ENCODE results near the gene POP4. TPM values are rescaled to one million over a fixed set of nuclear protein-coding genes. Genes with fewer than 3 reads are reported as not detected.
"Not testable (repeated sequence)": the region's sequence is repeated elsewhere in the genome, so short reads cannot be mapped to it uniquely, and the experiment has no call there.

Gene POP4, protein sequence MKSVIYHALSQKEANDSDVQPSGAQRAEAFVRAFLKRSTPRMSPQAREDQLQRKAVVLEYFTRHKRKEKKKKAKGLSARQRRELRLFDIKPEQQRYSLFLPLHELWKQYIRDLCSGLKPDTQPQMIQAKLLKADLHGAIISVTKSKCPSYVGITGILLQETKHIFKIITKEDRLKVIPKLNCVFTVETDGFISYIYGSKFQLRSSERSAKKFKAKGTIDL
- 10 to 100 TPM; 79.9 to 80.3 TPM for total RNA-seq

GRCh38 chr19:29605653-29606419 is at the start of gene POP4:
Gene POP4, plus strand, starts transcription at chr19:29606283. Its CDS starts 36 bp downstream, at chr19:29606319.
- POLR2A ChIA-PET, result interaction anchor here (0.6 to 3.9 kb wide), 40 partner anchors 9 to 1813 kb away, joined by 3 to 96 read pairs (median 6); partner anchors contain the start of genes C19orf12, CCNE1, PLEKHF1 and UQCRFS1
- Mint-ChIP-seq H3K9me3 (no peaks in the 10 kb centered on the region), H3K4me3 (peak within 1 kb of the TSS; percentile 100), H3K4me1 (peaks cover 20% of the 10 kb centered on the region), H3K36me3 (peaks cover 3% of the 10 kb centered on the region), H3K27ac (peak within 1 kb of the TSS; percentile 100), H3K27me3 (no peaks in the 10 kb centered on the region)
- peak; percentile 98 for DNase-seq
- ATAC-seq (ENCODE audit: low read depth), result peak; percentile 93

GRCh38 chr19:29559110-29559509 is 47.0 kb upstream of the POP4 start:
- H3K4me1 Mint-ChIP-seq; POLR2A ChIA-PET; H3K27ac Mint-ChIP-seq; ATAC-seq (ENCODE audit: low read depth); DNase-seq; H3K4me3 Mint-ChIP-seq; H3K36me3 Mint-ChIP-seq: not testable (repeated sequence)
- H3K27me3 Mint-ChIP-seq, result peaks cover 17% of the 10 kb centered on the region
- peaks cover 14% of the 10 kb centered on the region for H3K9me3 Mint-ChIP-seq

DNA sequence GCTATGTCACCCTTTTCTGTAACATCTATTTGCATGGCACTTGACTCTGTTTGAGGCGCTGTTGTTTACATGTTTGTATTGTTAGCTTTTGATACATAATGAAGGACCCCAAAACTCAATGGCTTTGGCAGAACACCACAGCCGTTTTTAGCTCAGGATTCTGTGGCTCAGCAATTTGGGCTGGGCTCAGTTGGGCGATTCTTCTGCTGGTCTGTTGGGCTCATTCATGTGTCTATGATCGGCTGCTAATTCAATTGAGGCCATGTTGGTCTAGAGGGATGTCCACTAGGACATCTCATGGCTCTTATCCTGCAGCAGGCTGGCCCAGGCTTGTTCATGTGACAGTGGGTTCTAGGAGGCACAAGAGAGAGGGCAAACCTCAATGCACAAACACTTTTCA is 46.3 kb upstream of the POP4 start:
- Mint-ChIP-seq H3K27me3 (peaks cover 18% of the 10 kb centered on the region), H3K9me3 (peaks cover 10% of the 10 kb centered on the region), H3K27ac (no peak overlapping the region), H3K4me3 (no peak overlapping the region), H3K36me3 (no peaks in the 10 kb centered on the region), H3K4me1 (no peaks in the 10 kb centered on the region)
- DNase-seq, result no peak
- POLR2A ChIA-PET, result no interaction called here
- ATAC-seq (ENCODE audit: low read depth), result no peak

DNA sequence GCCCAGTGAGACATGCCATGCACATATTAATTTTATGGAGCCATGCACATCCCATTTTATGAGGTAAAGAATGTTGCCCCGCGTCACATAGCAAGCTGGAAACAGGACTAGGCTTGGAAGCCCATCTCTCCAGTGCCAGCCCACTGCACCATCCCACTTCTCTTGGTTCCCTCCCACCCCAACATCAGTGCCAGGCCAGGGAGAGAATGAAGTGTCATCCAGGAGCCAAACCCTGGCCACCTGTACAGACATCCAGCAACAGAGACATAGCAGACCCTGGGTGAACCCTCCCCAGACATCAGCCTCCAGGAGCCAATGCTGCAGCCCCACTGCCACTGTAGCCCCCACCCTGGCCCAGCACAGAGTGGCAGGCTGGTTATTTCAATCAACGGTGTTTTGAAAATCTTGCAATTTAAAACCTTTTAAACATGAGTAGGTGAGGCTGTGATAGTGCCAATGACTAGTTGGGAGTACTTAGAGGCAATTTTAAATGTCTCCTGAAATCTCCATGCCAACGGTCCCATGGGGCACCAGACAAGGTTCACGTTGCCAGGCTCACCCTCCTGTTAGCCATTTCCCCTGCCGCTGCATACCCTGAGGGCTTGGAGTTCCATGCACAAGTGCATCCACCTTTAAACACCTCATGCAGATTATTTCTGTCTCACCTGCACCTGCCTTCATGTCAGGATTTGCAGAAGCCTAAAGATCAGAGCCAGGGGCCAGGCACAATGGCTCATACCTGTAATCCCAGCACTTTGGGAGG is 45.6 kb upstream of the POP4 start:
- H3K9me3 Mint-ChIP-seq, result peaks cover 8% of the 10 kb centered on the region
- H3K4me3 Mint-ChIP-seq, result no peak overlapping the region
- H3K27me3 Mint-ChIP-seq, result peaks cover 16% of the 10 kb centered on the region
- ATAC-seq (ENCODE audit: low read depth), result no peak
- no peaks in the 10 kb centered on the region for H3K36me3 Mint-ChIP-seq
- POLR2A ChIA-PET, result no interaction called here
- no peaks in the 10 kb centered on the region for H3K4me1 Mint-ChIP-seq
- H3K27ac Mint-ChIP-seq, result no peak overlapping the region
- DNase-seq, result no peak

DNA sequence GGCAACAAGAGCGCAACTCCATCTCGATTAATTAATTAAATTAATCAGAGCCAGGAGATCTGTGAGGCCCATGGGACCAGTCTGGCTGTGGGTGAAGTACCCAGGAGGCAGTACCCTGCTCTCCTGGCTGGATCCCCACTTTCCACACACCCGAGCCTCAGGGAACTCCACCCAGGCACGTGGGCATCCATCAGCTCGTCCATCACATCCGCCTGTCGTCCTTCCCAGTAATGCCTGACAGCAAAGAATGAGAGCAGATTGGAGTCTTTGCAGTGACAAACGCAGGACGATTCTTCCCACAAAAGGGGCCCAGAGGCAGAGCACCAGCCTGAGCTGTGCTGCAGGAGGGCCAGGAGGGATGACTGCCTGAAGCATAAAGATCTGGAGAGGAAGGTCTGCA is 44.5 kb upstream of the POP4 start:
- peaks cover 13% of the 10 kb centered on the region for H3K27me3 Mint-ChIP-seq
- DNase-seq (no peak), ATAC-seq (ENCODE audit: low read depth) (no peak)
- H3K36me3 Mint-ChIP-seq, result no peaks in the 10 kb centered on the region
- POLR2A ChIA-PET, result no interaction called here
- H3K4me1 Mint-ChIP-seq, result no peaks in the 10 kb centered on the region
- H3K27ac Mint-ChIP-seq, result no peak overlapping the region
- H3K9me3 Mint-ChIP-seq, result peaks cover 7% of the 10 kb centered on the region
- H3K4me3 Mint-ChIP-seq, result no peak overlapping the region

DNA sequence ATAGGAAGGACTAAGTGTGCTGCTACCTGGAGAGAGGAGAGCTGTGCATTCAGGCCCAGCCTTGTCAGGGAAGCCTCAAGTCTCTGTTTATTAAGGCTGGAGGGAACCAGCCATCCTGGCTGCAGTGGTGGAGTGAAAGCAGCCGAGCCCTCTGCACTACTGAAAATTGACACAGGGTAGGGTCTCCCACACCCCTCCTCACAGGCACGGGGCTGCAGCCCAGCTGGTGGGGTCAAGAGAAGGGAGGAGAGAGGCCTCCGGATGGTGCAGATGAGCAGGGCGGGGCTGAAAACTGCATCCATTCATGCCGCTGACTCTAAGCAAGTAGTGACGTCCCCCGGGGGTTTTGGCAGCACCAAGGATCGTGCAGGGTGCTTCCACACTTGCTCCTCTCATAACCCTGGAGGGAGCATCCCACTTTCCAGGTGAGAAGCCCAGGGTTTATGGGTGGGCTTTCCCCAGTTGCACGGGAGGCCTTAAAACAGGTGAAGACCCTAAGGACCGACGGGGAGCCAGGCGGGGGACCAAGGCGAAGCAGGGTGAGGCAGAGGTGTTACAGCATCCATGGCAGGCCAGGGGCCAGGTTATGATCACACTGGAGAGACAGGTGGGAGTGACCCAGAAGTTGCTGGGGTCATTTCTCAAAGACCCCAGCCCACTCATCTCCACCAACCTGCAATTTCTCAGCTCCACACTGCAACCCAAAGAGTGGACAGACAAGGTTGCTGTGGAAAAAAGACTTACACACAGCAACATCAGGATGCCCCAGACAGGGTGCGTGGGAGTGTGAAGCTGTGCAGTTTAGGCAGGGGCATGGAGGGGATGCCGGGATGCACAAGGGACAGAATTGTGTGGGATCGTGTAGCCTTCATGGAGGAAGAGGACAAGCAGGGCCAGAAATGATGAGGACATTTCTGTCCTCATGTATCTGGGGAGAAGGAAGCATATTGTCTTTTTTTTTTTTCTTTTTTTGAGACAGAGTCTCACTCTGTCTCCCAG is 43.5 kb upstream of the POP4 start:
- peaks cover 7% of the 10 kb centered on the region for H3K9me3 Mint-ChIP-seq
- peaks cover 13% of the 10 kb centered on the region for H3K27me3 Mint-ChIP-seq
- no peaks in the 10 kb centered on the region for H3K36me3 Mint-ChIP-seq
- H3K27ac Mint-ChIP-seq, result no peak overlapping the region
- no peak overlapping the region for H3K4me3 Mint-ChIP-seq
- no peaks in the 10 kb centered on the region for H3K4me1 Mint-ChIP-seq
- DNase-seq (no peak), ATAC-seq (ENCODE audit: low read depth) (no peak)
- POLR2A ChIA-PET, result no interaction called here

- Mint-ChIP-seq H3K4me1 (no peaks in the 10 kb centered on the region), H3K27me3 (peaks cover 18% of the 10 kb centered on the region), H3K4me3 (no peak overlapping the region), H3K27ac (no peak overlapping the region), H3K9me3 (peaks cover 4% of the 10 kb centered on the region), H3K36me3 (no peaks in the 10 kb centered on the region)
- no peak for DNase-seq
- POLR2A ChIA-PET, result no interaction called here
- ATAC-seq (ENCODE audit: low read depth), result no peak
Measured at GRCh38 chr19:29563486-29564101, 42.5 kb upstream of the POP4 start.

- Mint-ChIP-seq H3K9me3 (no peaks in the 10 kb centered on the region), H3K36me3 (no peaks in the 10 kb centered on the region), H3K4me1 (no peaks in the 10 kb centered on the region), H3K27me3 (peaks cover 21% of the 10 kb centered on the region), H3K4me3 (no peak overlapping the region), H3K27ac (no peak overlapping the region)
- ATAC-seq (ENCODE audit: low read depth), result no peak
- POLR2A ChIA-PET, result no interaction called here
- no peak for DNase-seq
Measured at GRCh38 chr19:29564574-29565005, 41.5 kb upstream of the POP4 start.

DNA sequence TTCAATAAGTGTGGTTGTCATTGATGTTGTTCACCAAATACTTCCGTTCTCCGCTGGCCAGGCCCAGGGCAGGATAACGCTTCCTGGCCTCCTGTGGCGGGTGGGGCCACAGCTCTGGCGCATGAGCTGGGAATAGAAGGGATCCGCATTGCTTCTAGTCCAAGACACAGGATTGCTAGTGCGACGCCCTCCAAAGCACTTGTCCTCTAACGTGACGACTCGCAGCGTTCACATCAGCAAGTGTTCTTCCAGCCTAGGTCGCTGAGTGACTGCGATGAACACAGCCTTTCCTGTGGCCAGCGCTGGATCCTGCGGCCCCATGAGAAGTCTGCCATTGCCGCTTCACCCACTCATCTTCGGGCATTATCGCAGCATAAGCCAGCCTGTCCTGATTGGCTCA is 40.9 kb upstream of the POP4 start:
- peaks cover 23% of the 10 kb centered on the region for H3K27me3 Mint-ChIP-seq
- H3K4me1 Mint-ChIP-seq, result no peaks in the 10 kb centered on the region
- no peak overlapping the region for H3K27ac Mint-ChIP-seq
- H3K4me3 Mint-ChIP-seq, result no peak overlapping the region
- DNase-seq (no peak), ATAC-seq (ENCODE audit: low read depth) (no peak)
- H3K9me3 Mint-ChIP-seq, result no peaks in the 10 kb centered on the region
- H3K36me3 Mint-ChIP-seq, result no peaks in the 10 kb centered on the region
- POLR2A ChIA-PET, result no interaction called here

DNA sequence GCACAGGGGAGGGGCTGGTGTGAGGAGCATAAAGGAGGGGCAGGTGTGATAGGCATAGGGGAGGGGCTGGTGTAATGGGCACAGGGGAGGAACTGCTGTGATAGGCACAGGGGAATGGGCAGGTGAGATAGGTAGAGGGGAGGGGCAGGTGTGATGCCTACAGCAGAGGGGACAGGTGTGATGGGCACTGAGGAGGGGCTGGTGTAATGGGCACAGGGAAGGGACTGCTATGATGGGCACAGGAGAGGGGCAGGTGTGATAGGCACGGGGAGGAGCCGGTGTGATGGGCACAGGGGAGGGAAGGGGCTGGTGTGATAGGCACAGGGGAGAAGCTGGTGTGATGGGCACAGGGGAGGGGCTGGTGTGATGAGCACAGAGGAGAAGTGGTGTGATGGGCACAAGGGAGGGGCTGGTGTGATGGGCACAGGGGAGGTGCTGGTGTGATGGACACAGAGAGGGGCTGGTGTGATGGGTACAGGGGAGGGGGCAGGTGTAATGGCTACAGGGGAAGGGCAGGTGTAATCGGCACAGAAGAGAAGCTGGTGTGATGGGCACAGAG is 39.5 kb upstream of the POP4 start:
- no peak for ATAC-seq (ENCODE audit: low read depth)
- H3K27ac Mint-ChIP-seq, result no peak overlapping the region
- POLR2A ChIA-PET, result no interaction called here
- H3K4me1 Mint-ChIP-seq, result no peaks in the 10 kb centered on the region
- DNase-seq, result no peak
- peaks cover 35% of the 10 kb centered on the region for H3K27me3 Mint-ChIP-seq
- H3K36me3 Mint-ChIP-seq, result no peaks in the 10 kb centered on the region
- no peak overlapping the region for H3K4me3 Mint-ChIP-seq
- H3K9me3 Mint-ChIP-seq, result no peaks in the 10 kb centered on the region

DNA sequence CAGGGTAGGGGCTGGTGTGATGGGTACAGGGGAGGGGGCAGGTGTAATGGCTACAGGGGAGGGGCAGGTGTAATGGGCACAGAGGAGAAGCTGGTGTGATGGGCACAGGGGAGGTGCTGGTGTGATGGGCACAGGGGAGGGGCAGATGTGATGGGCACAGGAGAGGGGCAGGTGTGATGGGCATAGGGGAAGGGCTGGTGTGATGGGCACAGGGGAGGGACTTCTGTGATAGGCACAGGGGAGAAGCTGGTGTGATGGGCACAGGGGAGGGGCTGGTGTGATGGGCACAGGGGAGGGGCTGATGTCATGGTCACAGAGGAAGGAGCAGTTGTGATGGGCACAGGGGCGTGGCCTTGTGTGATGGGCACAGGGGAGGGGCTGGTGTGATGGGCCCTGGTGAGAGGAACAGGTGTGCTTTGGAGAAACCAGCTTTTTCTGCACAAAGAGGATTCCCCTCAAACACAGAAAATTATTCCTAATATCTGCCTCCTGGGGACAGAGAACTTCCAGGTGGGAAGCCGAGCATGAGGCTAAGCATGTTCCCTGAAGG is 38.6 kb upstream of the POP4 start:
- no peak for DNase-seq
- POLR2A ChIA-PET, result no interaction called here
- H3K4me3 Mint-ChIP-seq, result no peak overlapping the region
- no peaks in the 10 kb centered on the region for H3K9me3 Mint-ChIP-seq
- no peak overlapping the region for H3K27ac Mint-ChIP-seq
- no peaks in the 10 kb centered on the region for H3K4me1 Mint-ChIP-seq
- H3K36me3 Mint-ChIP-seq, result no peaks in the 10 kb centered on the region
- ATAC-seq (ENCODE audit: low read depth), result no peak
- H3K27me3 Mint-ChIP-seq, result peaks cover 41% of the 10 kb centered on the region

Measured in activated naive CD8-positive, alpha-beta T cell treated with anti-CD3 and anti-CD28 coated beads, Interleukin-2, amount 10 ng/mL, durations not matched to agents 7 days and 5 days (primary cell).